Heart left ventricle (tissue), 16 donors: ENCODE results near the gene FNTB. TPM values are rescaled to one million over a fixed set of nuclear protein-coding genes. Genes with fewer than 3 reads are reported as not detected.

Experiments
- ATAC-seq, 4 donors: fragments of 200-7000 bp; cut with Tn5 transposase; one replicate each; pipeline ENCODE4 v1.9.1; 2020 to 2022; ENCODE audit warnings: moderate library complexity in 4 of 4, mild to moderate bottlenecking in 3 of 4, moderate number of reproducible peaks in 1 of 4
- DNase-seq, 5 donors: peaks; one replicate each; pipeline ENCODE4 v3.0.0-alpha.2; 2020
- H3K27ac ChIP-seq, 12 donors: fragments of 200-600 bp; sonication (generic) in 4 of 12; one replicate each; pipeline versions ENCODE4 v1.5.0 to v1.8.0; 2016 to 2022; ENCODE audit warnings: mild to moderate bottlenecking in 2 of 12
- H3K27me3 ChIP-seq, 9 donors: fragments of 200-600 bp; sonication (generic) in 2 of 9; one replicate each; pipeline versions ENCODE4 v1.5.1 to v1.8.0; 2016 to 2022; ENCODE audit warnings: mild to moderate bottlenecking in 3 of 9
- H3K36me3 ChIP-seq, 9 donors: fragments of 200-600 bp; sonication (generic) in 2 of 9; one replicate each; pipeline versions ENCODE4 v1.5.0 to v1.8.0; 2018 to 2022; ENCODE audit warnings: mild to moderate bottlenecking in 2 of 9
- H3K4me1 ChIP-seq, 12 donors: fragments of 200-600 bp; sonication (generic) in 4 of 12; one replicate each; pipeline versions ENCODE4 v1.5.0 to v1.8.0; 2016 to 2022; ENCODE audit warnings: mild to moderate bottlenecking in 3 of 12
- H3K4me3 ChIP-seq, 12 donors: fragments of 200-600 bp; sonication (generic) in 4 of 12; one replicate each; pipeline versions ENCODE4 v1.5.0 to v1.8.0; 2017 to 2022; ENCODE audit warnings: mild to moderate bottlenecking in 9 of 12, moderate library complexity in 4 of 12
- H3K9me3 ChIP-seq, 12 donors: fragments of 200-600 bp; sonication (generic) in 4 of 12; one replicate each; pipeline versions ENCODE4 v1.5.0 to v1.8.0; 2016 to 2022; ENCODE audit warnings: mild to moderate bottlenecking in 1 of 12
- CTCF ChIP-seq, 12 donors: fragments of 200-600 bp; sonication (generic) in 4 of 12; IDR thresholded peaks; one replicate each; pipeline versions ENCODE4 v1.5.0 to v1.8.0; 2018 to 2022; ENCODE audit warnings: antibody characterized with exemption in 12 of 12, mild to moderate bottlenecking in 5 of 12
- POLR2A ChIP-seq, 2 donors: fragments of 450-650 bp; IDR thresholded peaks; one replicate each; pipeline ENCODE4 v1.6.1; 2017; ENCODE audit warnings: antibody characterized with exemption in 2 of 2, mild to moderate bottlenecking in 2 of 2, moderate library complexity in 2 of 2
- WGBS, 4 donors: extraction: QIAGEN DNeasy Blood & Tissue Kit in 2 of 4; methylation state at CpG; one replicate each; pipeline versions ENCODE4 v1.1.5 to v1.1.7; 2013 to 2018; 5-methylcytosine and 5-hydroxymethylcytosine counted together
- intact Hi-C, 10 donors: fragments of 100-400 bp; cut with DNase I; formaldehyde crosslinking; loops; one replicate each; pipeline versions ENCODE4 v1.11.1 to v1.14.2; 2022
- microRNA-seq, 4 donors: library from miRNA; unstranded; fragments of <30 nt; microRNA quantifications; one replicate each; pipeline versions ENCODE4 to v1.2.0, GENCODE V29; 2017 to 2020
- polyA plus RNA-seq, 2 donors: library from polyadenylated mRNA; stranded (reverse); fragments of 200-250 nt; gene quantifications; one replicate each; pipeline ENCODE4 v1.2.3, GENCODE V29; 2013
- total RNA-seq, 9 donors: library from RNA; depleted of rRNA in 2 of 9; stranded (reverse); fragments of >200 nt in 2 of 9; fragmentation: NEBNext Ultra II Directional in 3 of 9; extraction: Animal tissue kit (Norgen Biotek cat#: 25700) in 3 of 9; gene quantifications; one replicate each; pipeline versions ENCODE4 v1.1.0 to v1.2.4, GENCODE V29; 2016 to 2023
- donor health status: ischemic (EF 13 %, LVEDD 7.1; RV severe dilation, severe dysfunction).
- donor health status: healthy with polysubstance abuse.
- donor health status: DM: no; HTN: yes; CAD: no.
- donor health status: DM: no; HTN: no; CAD: no.
- donor health status: ischemic (EF 25% LVEDD 6.9; RV normal size, moderate dysfunction).
- donor health status: ischemic (EF 25% LVEDD 5.7; RV mildly dilated, moderate dysfunction).
- donor health status: healthy.
- donor health status: DM: yes; HTN: yes; CAD: no.
- donor health status: ischemic (EF 35%, LVEDD 5.7; RV mildly dilated, moderate dysfunction).
- donor health status: nonischemic (EF 11% LVEDD 7.7; RV severe dilation, severe dysfunction).
- donor health status: DM: yes; HTN: yes; CAD: no.
- donor health status: PGD.
- donor health status: ischemic (EF 29% LVEDD 5.4; RV normal size, mild dysfunction).
- donor health status: nonischemic (EF 23%, LVEDD 6.1; RV moderate dilation, normal function).

Gene FNTB
- total and polyA plus RNA-seq, 11 donors: 10.5 to 22.5 (median 16.7) TPM

GRCh38 chr14:65109357-65109756 is 122.7 kb downstream of the FNTB start:
- no peaks in the 10 kb centered on the region for H3K4me1 ChIP-seq
- no peak for ATAC-seq
- no peak overlapping the region for H3K27ac ChIP-seq
- no peaks in the 10 kb centered on the region for H3K9me3 ChIP-seq
- no peak overlapping the region for H3K4me3 ChIP-seq
- DNase-seq: no peak
- intact Hi-C loops: loop anchor here in 2 of 10 donors (10.0 kb wide), 2 partner anchors 75 to 85 kb away; no protein-coding TSS in a partner anchor
- H3K27me3 ChIP-seq: no peaks in the 10 kb centered on the region
- no peak for TF ChIP-seq POLR2A (IDR thresholded peaks at IDR 0.05)
- TF ChIP-seq CTCF (IDR thresholded peaks at IDR 0.05): no peak
- WGBS, 4 donors: 75 to 81% (median 78%) methylated on average over 4 of the region's 4 CpGs
- no peaks in the 10 kb centered on the region for H3K36me3 ChIP-seq

- Histone ChIP-seq H3K9me3 (no peaks in the 10 kb centered on the region), H3K36me3 (no peaks in the 10 kb centered on the region), H3K4me1 (no peaks in the 10 kb centered on the region), H3K27ac (no peak overlapping the region), H3K27me3 (no peaks in the 10 kb centered on the region), H3K4me3 (no peak overlapping the region)
- DNase-seq (no peak), ATAC-seq (no peak)
- no peak for TF ChIP-seq POLR2A (IDR thresholded peaks at IDR 0.05)
- TF ChIP-seq CTCF (IDR thresholded peaks at IDR 0.05): no peak
- intact Hi-C loops: no loop called here
- WGBS, 4 donors: 64 to 70% (median 67%) methylated on average over 5 of the region's 5 CpGs
Measured at GRCh38 chr14:65110525-65110924, 123.8 kb downstream of the FNTB start.

Small RNA genes lying within 50 kb of the gene (microRNA-seq; reads per million reads assigned to microRNA genes)
- gene MIR4706: 0 to 1.5 (median 0.20) reads per million in 4 donors

Other genes with a start within 250 kb of the FNTB start
- gene SPTB, start 107.0 kb upstream of the FNTB start, total RNA-seq: 100 to 1,000 TPM in 4 of 9 donors, 10 to 100 TPM in 5; 71.6 to 195 (median 93.4) TPM
- gene SPTB, start 107.0 kb upstream of the FNTB start, polyA plus RNA-seq: 10 to 100 TPM; 60.3 to 75.2 TPM
- 100 to 1,000 TPM in 1 of 9 donors, 10 to 100 TPM in 8; 57.2 to 106 (median 77.3) TPM for gene CHURC1, start 72.4 kb upstream of the FNTB start, total RNA-seq
- gene CHURC1, start 72.4 kb upstream of the FNTB start, polyA plus RNA-seq: 10 to 100 TPM; 51.0 to 53.5 TPM
- gene GPX2, start 44.1 kb upstream of the FNTB start, total RNA-seq: not detected
- under 1 TPM in 1 of 2 donors, not detected in 1; 0.26 TPM for gene GPX2, start 44.1 kb upstream of the FNTB start, polyA plus RNA-seq
- gene RAB15, start 14.6 kb upstream of the FNTB start, total RNA-seq: 10 to 100 TPM; 15.2 to 70.4 (median 22.5) TPM
- gene RAB15, start 14.6 kb upstream of the FNTB start, polyA plus RNA-seq: 10 to 100 TPM; 12.0 to 53.6 TPM
- 100 to 1,000 TPM in 1 of 9 donors, 10 to 100 TPM in 8; 42.3 to 102 (median 79.5) TPM for gene MAX, start 115.6 kb downstream of the FNTB start, total RNA-seq
- gene MAX, start 115.6 kb downstream of the FNTB start, polyA plus RNA-seq: 10 to 100 TPM; 42.3 to 60.5 TPM